UCSD-AML1 (cell line): ENCODE results near the gene TSEN54.

Source experiments
- DNase-seq: peaks from one replicate; lab custom pipeline; 2025; ENCODE audit not compliant: unreplicated experiment; lab: John Stamatoyannopoulos, UW

TSEN54 gene

DNA sequence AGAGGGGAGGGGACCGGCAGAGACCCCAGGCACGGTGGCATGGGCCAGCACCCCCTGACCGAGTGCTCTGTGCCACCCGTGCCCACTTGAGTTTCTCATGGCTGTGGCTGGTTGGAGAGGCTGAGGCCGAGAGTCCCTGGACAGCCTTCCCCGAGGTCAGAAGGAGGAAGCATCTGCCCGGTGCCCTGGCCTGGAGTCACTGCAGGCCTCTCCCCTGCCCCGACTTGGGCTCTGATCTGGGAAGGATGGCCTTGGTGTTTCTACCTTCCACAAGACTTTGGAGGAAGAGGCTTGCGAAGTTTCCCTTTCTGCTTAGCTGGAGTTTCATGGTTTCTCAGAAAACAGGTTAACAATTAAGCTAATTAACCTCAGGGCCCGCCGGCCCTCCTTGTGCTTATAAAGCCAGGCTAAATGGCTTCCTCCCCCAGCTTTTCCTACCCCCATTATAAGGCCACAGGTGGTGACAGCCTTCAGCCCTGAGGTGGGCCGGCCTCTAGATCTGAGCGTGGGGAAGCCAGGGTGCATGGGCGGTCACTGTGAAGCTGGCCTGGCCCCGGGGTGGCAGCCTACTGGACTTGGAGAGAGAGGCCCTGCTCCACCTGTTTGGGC lies 26.5 kb downstream of the TSEN54 start:
- no peak for DNase-seq

DNA sequence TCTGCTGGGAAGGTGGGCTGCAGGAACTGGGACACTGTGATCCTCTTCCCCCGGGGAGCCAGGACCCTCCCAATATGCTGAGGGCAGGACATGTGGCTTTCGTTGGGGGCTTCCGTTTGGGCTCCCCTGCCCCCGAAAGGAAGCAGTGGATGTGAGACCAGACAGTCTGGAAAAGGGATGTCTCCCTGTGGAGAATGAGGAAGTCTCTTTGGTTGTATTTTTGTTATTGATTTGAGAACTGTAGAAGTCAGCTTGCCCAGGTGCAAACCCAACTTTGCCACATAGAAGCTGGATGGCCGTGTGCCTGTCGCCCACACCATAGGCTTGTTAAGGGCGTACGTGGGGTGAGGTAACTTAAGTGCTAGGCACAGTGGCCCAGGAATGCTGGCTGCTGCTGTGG lies 27.9 kb downstream of the TSEN54 start:
- DNase-seq = no peak

DNA sequence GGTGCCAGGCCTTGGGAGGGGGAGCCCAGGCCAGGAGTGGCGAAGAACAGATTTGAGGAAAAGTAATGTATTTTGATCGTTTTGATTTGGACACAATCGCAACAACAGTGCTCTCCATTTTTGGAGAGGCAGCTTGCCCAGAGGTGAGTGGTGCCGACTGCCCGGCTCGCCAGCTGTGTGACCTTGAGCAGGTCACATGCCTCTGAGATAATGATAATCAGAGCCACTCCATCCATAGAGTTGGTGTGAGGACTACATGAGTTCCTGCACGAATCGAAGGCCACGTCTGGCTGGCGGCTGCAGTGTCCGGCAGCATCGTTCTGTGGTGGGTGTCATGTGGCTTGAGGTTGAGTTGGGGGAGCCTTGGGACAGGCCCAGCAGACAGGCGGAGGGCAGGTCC lies 29.9 kb downstream of the TSEN54 start:
- DNase-seq = no peak

DNA sequence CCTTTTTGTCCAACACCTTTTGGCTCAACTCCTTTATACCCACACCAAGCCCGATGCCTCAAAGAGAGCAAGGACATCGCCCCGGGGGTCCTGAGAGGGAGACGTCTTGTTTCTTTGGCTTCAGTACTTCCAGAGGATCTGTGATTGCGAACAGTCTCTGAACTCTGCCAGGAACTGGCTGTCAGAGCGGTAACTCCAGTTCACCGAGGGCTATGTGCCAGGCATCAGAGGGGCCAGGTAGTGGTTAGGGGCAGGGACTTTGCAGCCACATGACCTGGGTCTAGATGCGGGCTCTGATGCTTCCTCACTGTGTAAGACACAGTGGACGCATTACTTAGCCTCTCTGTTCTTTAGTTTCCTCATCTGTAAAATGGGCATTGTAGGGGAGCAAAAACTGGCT lies 30.8 kb downstream of the TSEN54 start:
- DNase-seq = no peak

DNA sequence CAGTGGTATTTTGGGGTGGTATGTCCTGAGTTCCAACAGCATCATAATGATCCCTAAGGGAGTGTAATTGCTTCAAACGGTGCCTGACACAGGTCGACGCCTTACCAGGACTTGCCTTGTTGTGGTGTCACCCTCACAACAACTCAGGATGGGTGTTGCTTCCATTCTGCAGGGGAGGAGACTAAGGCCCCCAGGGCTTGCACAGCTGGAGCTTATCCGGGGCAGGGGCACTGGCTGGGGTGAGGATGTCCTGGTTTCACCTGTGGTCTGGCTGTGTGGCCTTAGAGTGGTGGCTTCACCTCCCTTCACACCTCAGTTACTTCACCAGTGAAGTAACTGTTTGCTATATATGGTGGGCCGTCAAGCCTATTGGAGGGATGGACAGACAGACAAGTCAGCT lies 32.5 kb downstream of the TSEN54 start:
- no peak for DNase-seq

DNA sequence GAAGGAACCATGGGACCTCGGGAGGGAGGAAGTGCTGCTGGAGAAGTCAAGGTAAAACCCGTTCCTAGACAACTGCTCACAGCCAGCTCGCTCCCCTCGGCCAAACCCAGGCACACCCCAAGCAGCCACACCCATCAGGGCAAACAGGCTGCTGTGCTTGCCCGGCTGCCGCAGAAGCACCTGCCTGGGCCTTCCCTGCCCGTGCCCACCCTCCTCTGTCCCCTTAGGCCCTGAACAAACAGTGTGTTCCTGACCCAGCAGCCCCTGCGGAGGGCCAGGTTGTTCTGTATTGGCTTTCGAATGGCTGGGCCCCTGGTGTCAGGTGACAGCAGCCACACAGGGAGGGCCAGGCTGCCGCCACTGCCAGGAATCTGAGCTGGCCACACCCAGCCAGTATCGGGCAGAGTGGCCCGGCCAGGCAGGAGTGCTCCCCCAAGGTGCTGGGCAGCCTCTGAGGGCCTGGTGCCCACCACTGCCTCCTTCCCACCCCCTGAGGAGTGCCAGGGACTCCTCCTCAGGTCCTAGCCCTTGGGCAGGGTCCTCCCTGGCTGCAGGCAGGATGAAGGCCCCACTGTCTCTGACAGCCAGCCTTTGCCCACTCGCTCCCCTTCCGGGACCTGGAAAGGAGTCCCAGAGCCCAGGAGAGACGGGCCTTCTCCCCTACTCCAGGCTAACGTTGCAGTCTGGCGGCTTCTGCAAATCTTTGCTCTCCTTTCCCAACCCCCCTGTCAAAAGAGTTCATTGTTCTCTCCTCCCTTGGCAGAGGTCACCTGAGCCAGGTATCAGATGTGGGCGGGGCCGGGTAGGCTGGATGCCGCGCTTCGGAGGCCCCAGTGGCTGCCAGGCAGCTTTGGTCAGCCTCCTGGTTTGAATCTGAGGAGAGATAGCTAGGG lies 33.2 kb downstream of the TSEN54 start:
- DNase-seq = no peak

DNA sequence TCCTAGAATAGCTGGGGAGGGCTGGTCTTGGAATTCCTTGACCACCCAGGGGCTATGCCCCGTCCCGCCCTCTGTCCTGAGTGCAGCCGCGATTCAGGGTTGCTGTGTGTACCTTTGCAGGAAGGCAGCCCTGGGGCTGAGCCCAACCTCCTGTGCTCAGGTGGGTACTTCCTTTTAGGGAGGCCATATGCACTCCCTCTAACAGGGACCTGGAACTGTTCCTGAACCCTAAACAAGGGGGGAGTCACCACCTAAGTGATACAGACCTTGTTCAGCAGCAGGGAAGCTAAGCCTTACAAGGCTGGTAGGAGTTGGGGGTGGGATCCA lies 33.8 kb downstream of the TSEN54 start:
- DNase-seq = no peak

DNA sequence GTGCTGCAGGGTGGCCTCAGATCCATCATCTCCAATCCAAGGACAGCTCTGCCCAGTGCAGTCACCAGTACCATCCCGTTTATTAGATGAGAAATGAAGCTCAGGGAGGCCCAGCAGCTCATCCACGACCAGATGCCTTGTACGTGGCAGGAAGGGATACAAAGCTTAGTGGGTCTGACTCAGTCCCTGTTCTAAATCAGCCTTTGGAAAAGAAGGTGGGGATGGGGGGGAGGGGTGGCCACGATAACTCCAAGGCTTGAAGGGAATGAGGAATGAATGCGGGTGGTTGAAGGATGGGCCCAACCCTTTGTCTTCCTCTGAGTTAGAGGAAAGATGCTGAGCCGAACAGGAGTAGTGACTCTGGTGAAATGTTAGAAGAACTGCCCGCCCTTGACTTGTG lies 34.9 kb downstream of the TSEN54 start:
- no peak for DNase-seq

DNA sequence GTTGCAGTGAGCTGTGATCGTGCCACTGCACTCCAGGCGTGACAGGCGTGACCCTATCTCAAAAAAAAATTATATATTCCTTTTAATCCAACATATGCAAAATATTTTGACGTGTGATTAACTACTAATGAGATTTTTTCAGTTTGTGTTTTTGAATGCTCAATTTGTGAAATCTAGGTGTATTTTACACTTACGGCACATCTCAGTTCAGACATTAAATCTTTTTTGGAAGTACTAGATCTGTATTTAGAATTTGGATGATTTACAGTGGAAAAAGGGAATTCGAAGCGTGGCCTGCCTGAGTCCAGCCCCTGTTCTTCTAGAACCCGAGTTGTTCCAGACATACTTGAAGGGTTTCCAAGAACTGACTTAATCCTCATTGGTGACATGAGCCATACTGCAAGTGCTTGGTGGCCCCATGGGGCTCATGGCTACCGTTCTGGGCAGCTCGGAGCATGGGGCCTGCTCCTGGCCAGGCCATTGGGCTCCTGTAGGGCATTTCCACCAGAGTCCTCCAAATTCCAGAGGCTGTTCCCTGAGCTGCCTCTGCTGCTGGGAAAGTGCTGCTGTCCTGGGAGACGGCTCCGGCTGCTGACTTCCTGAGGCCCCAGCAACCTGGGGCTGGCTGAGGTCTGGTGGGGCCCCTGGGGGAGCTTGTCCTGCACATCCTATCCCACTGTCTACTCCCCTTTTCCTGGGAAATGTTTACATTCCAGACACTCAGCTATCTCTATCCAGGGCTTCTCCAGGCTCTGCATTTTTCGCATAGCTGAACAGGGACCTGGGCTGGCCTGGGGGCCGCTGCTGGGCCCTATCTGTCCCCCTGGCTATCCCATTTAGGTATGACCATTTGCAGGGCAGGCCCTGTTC lies 36.3 kb downstream of the TSEN54 start:
- DNase-seq = no peak

DNA sequence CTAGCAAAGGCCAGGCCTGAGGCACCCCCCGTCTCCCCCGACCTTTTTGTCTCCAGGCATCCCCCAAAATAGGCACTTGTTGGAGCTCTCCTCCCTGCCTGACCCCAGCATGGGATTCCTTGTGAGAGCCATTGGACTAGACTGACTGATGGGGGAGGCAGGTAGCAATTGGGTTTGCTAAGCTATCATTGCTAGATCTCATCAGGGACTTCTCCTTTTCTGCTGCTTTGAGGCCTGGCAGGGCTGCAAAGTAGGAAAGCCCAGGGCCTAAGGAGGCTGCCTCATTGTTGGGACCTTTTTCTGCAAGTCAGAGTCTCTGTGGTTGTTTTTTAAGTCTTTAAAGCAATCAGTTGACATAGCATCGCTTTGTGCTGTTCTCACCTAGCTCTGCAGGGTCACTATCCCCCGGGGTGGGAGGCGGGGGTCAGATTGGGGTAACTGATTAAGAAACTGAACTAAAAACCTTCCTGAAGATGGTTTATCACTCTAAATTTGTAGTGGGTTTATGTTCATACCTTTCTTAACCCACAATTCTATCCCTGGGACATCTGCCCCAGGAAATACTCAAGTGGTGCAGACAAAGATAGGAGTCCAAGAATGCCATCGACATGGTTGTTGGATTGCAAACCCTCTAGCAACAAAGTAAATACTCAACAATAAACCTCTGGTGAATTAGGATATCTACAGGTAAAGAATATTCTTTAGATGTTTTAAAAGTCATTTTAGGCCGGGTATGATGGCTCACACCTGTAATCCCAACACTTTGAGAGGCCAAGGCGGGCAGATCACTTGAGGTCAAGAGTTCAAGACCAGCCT lies 37.2 kb downstream of the TSEN54 start:
- no peak for DNase-seq

DNA sequence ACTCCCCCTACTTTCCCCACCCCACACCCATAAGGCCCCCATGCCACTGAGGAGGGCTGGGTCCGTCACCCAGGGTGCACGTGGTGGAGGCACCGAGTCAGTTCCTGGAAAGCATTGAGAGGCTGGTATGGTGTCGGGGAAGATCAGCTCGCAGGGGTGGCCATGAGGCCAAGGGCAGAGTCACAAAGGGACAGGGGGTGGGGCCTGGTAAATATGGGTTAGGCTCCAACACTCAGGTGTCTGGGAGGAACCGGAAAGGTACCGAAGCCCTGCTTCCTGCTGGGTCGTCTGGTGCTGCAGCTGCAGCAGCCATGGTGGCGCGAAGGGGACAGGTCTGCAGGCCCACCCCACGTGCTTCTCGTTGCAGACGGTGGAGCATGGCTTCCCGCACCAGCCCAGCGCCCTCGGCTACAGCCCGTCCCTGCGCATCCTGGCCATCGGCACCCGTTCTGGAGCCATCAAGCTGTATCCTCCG lies 39.4 kb downstream of the TSEN54 start:
- DNase-seq = no peak

DNA sequence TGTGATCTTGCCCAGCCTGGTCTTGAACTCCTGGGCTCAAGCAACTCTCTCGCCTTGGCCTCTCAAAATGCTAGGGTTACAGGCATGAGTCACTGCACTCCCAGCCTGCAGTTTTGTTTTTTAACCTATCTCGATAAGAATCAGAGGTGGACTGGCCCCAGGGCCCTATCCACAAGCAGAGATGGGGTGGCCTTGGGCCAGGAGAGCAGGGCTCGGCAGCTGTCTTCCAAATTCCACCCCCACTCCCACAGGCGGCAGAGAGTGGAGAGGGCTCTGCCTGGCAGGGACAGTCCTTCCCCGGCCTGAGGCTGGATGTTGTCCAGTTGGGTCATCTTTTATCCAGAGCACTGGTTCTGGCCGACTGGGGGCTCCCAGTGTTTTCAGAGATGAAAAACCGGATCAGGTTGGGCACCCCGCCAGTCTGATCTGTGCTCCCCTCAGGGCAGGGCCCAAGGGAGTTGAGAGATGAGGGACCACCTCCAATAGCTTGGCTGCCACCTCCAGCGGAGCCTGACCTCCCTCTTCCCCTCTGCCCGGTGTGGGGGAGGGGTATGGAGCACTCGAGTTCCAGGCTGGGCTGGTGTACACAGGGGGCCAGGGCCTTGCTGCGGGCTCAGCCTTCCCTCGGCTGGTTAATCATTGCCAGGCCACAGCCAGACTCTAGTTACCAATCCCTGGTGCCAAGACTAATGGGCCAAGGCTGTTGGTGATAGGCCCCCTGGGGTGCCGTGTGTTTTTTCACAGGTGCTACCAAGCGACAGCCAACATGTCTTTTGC lies 40.9 kb downstream of the TSEN54 start:
- no peak for DNase-seq

DNA sequence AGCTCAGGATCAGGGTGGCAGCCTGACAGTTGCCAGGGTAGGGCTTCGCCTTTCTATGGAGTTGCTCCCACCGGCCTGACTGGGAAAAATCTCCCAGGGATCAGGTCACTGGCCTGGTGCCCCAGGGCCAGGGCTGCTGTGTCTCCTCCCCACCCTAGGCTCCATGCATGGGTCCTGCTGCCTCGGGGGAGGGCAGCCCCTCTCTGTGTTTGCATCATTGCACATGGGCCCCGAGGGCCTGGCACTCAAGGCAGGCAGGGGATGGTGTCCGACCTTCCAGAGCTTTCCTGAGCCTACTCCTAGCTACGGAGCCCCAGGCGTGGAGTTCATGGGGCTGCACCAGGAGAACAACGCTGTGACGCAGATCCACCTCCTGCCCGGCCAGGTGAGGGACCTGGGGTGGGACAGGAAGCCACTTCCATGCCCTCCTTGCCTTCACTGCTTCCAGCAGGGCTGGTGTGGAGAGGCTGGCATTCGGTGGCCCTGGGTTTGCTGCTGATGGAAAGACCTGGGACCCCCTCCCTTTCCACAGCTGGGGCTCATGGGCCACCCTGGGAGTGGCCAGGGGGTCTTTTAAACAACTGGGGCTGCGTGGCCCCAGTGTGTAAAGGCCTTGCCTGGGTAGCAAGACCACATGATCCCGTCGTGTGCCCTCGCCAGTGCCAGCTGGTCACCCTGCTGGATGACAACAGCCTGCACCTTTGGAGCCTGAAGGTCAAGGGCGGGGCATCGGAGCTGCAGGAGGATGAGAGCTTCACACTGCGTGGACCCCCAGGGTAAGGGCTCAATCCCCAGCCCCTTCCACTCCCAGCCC lies 41.7 kb downstream of the TSEN54 start:
- no peak for DNase-seq

DNA sequence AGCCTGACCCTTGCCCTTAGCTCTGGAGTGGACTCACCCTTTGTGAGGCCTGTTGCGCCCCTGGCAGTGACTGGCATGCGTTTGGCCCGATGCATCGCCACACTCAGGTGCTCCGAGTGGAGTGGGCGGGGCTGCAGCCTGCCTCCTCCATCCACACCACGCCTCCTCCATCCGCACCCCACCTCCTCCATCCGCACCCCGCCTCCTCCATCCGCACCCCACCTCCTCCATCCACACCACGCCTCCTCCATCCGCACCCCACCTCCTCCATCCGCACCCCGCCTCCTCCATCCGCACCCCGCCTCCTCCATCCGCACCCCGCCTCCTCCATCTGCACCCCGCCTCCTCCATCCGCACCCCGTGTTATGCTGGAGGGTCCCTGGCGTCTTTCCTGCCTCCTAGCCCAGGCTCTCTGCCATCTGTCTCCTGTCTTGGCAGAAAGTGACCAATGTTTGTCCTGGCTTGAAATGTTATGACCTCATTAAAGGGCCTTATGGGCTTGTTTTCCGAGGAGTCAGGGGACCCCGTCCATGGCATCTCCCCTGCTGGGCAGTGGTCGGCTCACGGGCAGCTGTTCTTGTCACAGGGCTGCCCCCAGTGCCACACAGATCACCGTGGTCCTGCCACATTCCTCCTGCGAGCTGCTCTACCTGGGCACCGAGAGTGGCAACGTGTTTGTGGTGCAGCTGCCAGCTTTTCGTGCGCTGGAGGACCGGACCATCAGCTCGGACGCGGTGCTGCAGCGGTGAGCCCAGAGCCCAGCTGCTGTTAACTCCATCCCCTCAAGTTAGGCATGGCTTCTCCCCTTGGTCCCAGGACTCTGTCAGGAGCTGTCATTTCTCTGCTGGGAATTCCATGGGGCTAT lies 42.6 kb downstream of the TSEN54 start:
- DNase-seq = no peak

DNA sequence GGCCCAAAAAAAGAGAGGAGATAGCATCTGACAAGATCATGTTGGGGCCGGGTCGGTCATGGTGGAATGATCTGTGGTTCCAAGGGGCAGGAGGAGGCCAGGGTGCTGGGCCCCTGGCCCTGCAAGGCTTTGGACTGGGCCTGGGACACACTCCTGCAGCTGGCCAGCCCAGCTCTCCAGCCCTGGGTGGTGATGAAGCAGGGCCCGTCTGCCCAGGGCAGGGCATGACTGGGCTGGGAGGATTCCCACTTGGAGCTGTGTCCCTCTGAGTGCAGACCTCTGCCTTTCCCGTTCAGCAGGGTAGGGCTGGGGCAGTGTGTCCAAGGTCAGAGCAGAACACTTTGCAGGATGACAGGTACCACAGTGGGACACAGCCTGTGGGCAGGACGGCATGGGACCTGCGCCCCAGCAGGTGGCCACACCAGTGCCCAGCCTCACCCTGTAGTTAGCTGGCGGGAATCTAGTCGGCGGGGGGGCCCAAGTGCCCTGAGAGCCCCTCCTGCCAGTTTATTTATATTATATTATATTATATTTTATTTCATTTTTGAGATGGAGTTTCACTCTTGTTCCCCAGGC lies 43.7 kb downstream of the TSEN54 start:
- DNase-seq = no peak

DNA sequence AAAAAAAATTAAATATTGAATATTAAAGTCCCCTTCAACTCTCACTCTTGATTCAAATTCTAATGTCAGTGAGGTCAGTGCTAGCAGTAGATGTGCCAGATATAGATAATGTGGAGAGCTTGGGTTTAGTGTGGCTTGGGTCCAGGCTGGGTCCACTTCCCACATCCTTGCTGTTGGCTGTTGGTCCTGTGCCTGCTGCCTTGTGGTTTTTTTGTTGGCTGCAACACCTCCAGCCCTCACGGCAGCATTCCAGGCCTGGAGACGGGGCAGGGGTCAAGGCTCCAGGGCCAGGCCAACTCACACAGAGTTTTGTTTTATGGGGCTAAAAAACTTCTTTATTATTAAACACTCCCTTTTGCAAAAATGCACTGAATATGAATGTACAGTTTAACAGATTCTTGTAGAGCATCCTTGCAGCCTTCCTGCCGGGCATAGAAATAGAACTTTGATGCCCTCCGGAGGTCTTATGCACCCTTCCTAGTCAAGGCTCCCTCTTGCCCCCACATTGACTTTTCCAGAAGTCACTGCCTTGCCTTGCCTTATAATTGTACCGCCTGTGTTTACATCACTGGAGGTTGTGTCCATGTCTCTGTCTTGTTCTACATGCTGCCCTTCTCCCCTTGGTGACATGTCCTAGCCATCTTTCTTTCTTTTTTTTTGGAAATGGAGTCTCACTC lies 45.7 kb downstream of the TSEN54 start:
- DNase-seq = no peak

DNA sequence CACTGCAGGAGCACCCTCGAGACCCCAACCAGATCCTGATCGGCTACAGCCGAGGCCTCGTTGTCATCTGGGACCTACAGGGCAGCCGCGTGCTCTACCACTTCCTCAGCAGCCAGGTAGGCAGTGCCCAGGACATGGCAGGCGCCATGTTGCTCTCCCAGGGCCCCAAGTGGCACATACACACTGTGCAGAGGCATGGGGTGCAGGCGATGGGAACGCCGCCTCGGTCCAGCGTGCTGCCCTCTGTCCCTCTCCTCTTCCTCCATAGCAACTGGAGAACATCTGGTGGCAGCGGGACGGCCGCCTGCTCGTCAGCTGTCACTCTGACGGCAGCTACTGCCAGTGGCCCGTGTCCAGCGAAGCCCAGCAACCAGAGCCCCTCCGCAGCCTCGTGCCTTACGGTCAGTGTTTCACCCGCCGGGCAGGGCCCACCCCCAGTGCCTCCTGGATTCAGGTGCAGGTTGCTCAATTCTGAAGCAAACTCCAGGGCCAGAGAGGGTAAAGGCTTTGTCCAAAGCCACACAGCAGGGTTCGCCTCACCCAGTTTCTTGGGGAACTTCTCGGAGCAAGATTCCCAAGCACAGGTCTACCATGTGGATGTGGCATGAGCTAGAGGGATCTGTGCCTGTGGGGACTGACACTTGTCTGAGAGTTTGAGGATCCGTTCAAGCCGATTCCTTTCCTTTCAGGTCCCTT lies 46.9 kb downstream of the TSEN54 start:
- DNase-seq = no peak
